H1 (cell line): ENCODE data around the gene RHBDF2.

Source experiments
- ATF3 ChIP-seq: IDR thresholded peaks from 2 replicates; pipeline ENCODE4 v1.6.1; 2011; ENCODE audit warnings: low read depth, mild to moderate bottlenecking, low read length; ENCODE audit not compliant: insufficient read depth
- BACH1 ChIP-seq: IDR thresholded peaks from 2 replicates; pipeline ENCODE4 v1.6.1; 2012; ENCODE audit warnings: low read length, improper control_type of control experiment
- BRCA1 ChIP-seq: IDR thresholded peaks from 2 replicates; pipeline ENCODE4 v1.6.1; 2012; ENCODE audit warnings: low read depth, low read length, improper control_type of control experiment
- CBX8 ChIP-seq: fragments of 300-800, 300-1000 bp; sonication (generic); IDR thresholded peaks from 2 replicates; pipeline ENCODE4 v1.7.1; 2016; ENCODE audit warnings: low read depth, low read length, borderline replicate concordance
- EZH2 ChIP-seq: fragments of 200-600 bp; sonication (generic); IDR thresholded peaks from 2 replicates; pipeline ENCODE4 v1.7.1; 2012; ENCODE audit warnings: low read depth, mild to moderate bottlenecking, moderate library complexity, low read length, inconsistent platforms; ENCODE audit not compliant: severe bottlenecking
- POLR2A ChIP-seq, 2 experiments: IDR thresholded peaks; 1 replicate in 1 of 2; 2 replicates in 1 of 2; pipeline ENCODE4 v1.6.1; 2011; ENCODE audit warnings: low read depth in 2 of 2, low read length in 2 of 2, mild to moderate bottlenecking in 2 of 2; ENCODE audit errors: control extremely low read depth in 1 of 2
- POLR2AphosphoS5 ChIP-seq: IDR thresholded peaks from 2 replicates; pipeline ENCODE4 v1.6.1; 2011; ENCODE audit warnings: low read depth, low read length
- RBBP5 ChIP-seq: IDR thresholded peaks from 2 replicates; pipeline ENCODE4 v1.7.1; 2012; ENCODE audit warnings: low read depth, mild to moderate bottlenecking, inconsistent platforms, low read length, moderate library complexity, borderline replicate concordance
- USF2 ChIP-seq: IDR thresholded peaks from 2 replicates; pipeline ENCODE4 v1.6.1; 2011; ENCODE audit warnings: low read length, improper control_type of control experiment

GRCh38 chr17:76537578-76538280 lies 36.5 kb upstream of the RHBDF2 start, which contains the start of gene CYGB:
- TF ChIP-seq ATF3 (no peak), RBBP5 (no peak), USF2 (no peak), POLR2A (IDR thresholded peaks at IDR 0.05; ENCODE audit: control extremely low read depth in 1 of 2, low read depth in 2 of 2, low read length in 2 of 2) (no peak), POLR2AphosphoS5 (no peak), EZH2 (no peak), CBX8 (no peak), BACH1 (no peak), BRCA1 (no peak)
